Activated naive CD4-positive, alpha-beta T cell treated with anti-CD3 and anti-CD28 coated beads, Interleukin-2, amount 50 U/mL, for 24 hours (primary cell): ENCODE results near the gene PRKD2.

Source experiments
- H3K27ac Mint-ChIP-seq: one replicate; pipeline ENCODE4 v1.8.0; 2021; ENCODE audit warnings: mild to moderate bottlenecking, mixed read lengths
- H3K27me3 Mint-ChIP-seq: one replicate; pipeline ENCODE4 v1.8.0; 2021; ENCODE audit warnings: mixed read lengths
- H3K36me3 Mint-ChIP-seq: one replicate; pipeline ENCODE4 v1.8.0; 2021; ENCODE audit warnings: mixed read lengths
- H3K4me1 Mint-ChIP-seq: one replicate; pipeline ENCODE4 v1.8.0; 2021; ENCODE audit warnings: mixed read lengths
- H3K4me3 Mint-ChIP-seq: one replicate; pipeline ENCODE4 v1.8.0; 2021; ENCODE audit warnings: mild to moderate bottlenecking, mixed read lengths
- H3K9me3 Mint-ChIP-seq: one replicate; pipeline ENCODE4 v1.8.0; 2021; ENCODE audit warnings: mixed read lengths

Gene PRKD2

GRCh38 chr19:46745521-46746280, 28.8 kb upstream of the PRKD2 start, which contains the start of gene FKRP:
Gene FKRP (plus strand): TSS chr19:46746057. CDS start chr19:46755451, 9,394 bp downstream.
- H3K4me1 Mint-ChIP-seq, result peaks cover 60% of the 10 kb centered on the region
- H3K4me3 Mint-ChIP-seq, result peak within 1 kb of the TSS; percentile 93
- H3K9me3 Mint-ChIP-seq, result no peaks in the 10 kb centered on the region
- peaks cover 2% of the 10 kb centered on the region for H3K36me3 Mint-ChIP-seq
- H3K27me3 Mint-ChIP-seq, result no peaks in the 10 kb centered on the region
- peak within 1 kb of the TSS; percentile 92 for H3K27ac Mint-ChIP-seq

- Mint-ChIP-seq H3K4me3 (peak overlapping the region; percentile 93), H3K9me3 (no peaks in the 10 kb centered on the region), H3K4me1 (peaks cover 66% of the 10 kb centered on the region), H3K27ac (peak overlapping the region; percentile 92), H3K36me3 (peaks cover 2% of the 10 kb centered on the region), H3K27me3 (no peaks in the 10 kb centered on the region)
These were observed 28.1 kb upstream of the PRKD2 start for GRCh38 chr19:46745030-46745429.

DNA sequence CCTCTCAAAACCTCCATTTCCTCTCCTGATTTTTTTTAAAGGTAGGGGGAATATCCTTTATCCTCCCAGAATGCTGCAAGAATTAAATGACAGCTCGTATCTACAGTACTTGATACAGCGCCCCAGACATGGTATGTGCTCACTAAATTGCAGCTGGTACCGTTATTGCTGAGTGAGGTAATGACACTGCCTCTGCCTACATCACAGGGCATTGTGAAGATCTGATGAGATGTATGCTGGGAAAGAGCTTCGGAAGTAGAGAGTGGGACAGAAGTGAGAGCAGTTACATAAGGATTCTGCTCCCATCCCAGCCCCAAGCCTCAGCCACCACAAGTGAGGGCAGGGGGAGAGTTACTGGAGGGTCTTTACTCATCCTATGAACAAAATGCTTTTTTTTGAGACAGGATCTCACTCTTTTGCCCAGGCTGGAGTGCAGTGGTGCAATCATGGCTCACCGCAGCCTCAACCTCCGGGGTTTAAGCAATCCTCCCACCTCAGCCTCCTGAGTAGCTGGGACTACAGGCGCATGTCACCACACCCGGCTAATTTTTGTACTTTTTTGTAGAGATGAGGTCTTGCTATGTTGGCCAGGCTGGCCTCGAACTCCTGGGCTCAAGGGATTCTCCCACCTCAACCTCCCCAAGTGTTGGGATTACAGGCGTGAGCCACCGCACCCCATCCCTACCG, 27.2 kb upstream of the PRKD2 start:
- peak overlapping the region; percentile 93 for H3K4me3 Mint-ChIP-seq
- no peaks in the 10 kb centered on the region for H3K9me3 Mint-ChIP-seq
- H3K4me1 Mint-ChIP-seq, result peaks cover 73% of the 10 kb centered on the region
- H3K27me3 Mint-ChIP-seq, result no peaks in the 10 kb centered on the region
- peaks cover 2% of the 10 kb centered on the region for H3K36me3 Mint-ChIP-seq
- H3K27ac Mint-ChIP-seq, result no peak overlapping the region

DNA sequence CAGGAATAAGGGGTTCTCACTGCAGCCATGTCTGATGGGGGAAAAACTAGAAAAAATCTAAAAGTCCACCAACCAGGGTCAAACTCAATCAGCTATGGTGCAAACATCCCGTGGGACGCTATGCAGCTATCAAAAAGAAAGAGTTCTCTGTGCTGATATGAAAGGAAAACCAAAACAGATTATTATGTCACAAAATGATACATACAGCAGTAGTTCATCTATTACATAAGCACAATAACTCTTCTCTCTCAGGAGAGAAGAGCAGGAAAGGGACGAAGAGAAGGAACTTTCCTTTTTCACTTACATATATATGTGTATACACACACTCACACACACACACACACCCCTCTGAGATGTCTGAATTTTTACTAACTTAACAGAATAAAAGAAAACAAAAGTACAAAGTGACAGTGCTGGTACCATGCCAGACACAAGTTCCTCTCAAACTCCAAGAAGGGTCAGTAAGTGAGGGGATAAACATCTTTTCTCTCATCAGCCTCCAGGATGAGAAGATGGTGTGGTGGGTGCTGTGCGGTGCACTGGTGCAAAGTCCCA, 26.1 kb upstream of the PRKD2 start:
- no peaks in the 10 kb centered on the region for H3K27me3 Mint-ChIP-seq
- H3K36me3 Mint-ChIP-seq, result peaks cover 4% of the 10 kb centered on the region
- H3K27ac Mint-ChIP-seq, result peak overlapping the region; percentile 68
- H3K4me1 Mint-ChIP-seq, result peaks cover 65% of the 10 kb centered on the region
- peak overlapping the region; percentile 30 for H3K4me3 Mint-ChIP-seq
- H3K9me3 Mint-ChIP-seq, result no peaks in the 10 kb centered on the region

- H3K36me3 Mint-ChIP-seq, result peaks cover 4% of the 10 kb centered on the region
- no peak overlapping the region for H3K4me3 Mint-ChIP-seq
- H3K9me3 Mint-ChIP-seq, result no peaks in the 10 kb centered on the region
- H3K27me3 Mint-ChIP-seq, result no peaks in the 10 kb centered on the region
- H3K4me1 Mint-ChIP-seq, result peaks cover 53% of the 10 kb centered on the region
- no peak overlapping the region for H3K27ac Mint-ChIP-seq
These were observed 24.5 kb upstream of the PRKD2 start for GRCh38 chr19:46741447-46741846.

GRCh38 chr19:46739290-46739771, 22.4 kb upstream of the PRKD2 start:
- Mint-ChIP-seq H3K9me3 (no peaks in the 10 kb centered on the region), H3K36me3 (peaks cover 4% of the 10 kb centered on the region), H3K4me3 (no peak overlapping the region), H3K27me3 (no peaks in the 10 kb centered on the region), H3K27ac (no peak overlapping the region), H3K4me1 (peaks cover 40% of the 10 kb centered on the region)

- H3K27ac Mint-ChIP-seq, result no peak overlapping the region
- peaks cover 28% of the 10 kb centered on the region for H3K4me1 Mint-ChIP-seq
- no peaks in the 10 kb centered on the region for H3K9me3 Mint-ChIP-seq
- H3K27me3 Mint-ChIP-seq, result no peaks in the 10 kb centered on the region
- H3K4me3 Mint-ChIP-seq, result no peak overlapping the region
- H3K36me3 Mint-ChIP-seq, result peaks cover 6% of the 10 kb centered on the region
These were observed 20.9 kb upstream of the PRKD2 start for GRCh38 chr19:46737761-46738171.

DNA sequence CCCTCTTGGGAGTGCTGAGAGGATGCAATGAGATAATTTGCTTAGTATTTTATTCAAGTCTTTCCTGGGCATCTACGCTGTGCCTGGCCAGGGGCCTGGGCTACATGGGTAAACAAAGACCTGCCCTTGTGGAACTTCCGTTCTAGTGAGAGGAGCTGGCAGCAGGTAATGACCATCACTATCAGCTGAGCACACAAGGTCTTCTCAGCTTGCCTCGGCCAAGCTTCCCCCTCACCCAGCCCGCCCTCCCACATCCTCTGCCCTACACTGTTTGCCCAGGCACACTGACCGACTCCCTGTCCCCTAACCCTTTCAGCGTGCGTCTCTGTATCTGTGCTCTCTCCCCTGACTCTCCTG, 20.4 kb upstream of the PRKD2 start:
- Mint-ChIP-seq H3K9me3 (no peaks in the 10 kb centered on the region), H3K36me3 (peaks cover 6% of the 10 kb centered on the region), H3K27me3 (no peaks in the 10 kb centered on the region), H3K4me1 (peaks cover 23% of the 10 kb centered on the region), H3K4me3 (no peak overlapping the region), H3K27ac (no peak overlapping the region)

DNA sequence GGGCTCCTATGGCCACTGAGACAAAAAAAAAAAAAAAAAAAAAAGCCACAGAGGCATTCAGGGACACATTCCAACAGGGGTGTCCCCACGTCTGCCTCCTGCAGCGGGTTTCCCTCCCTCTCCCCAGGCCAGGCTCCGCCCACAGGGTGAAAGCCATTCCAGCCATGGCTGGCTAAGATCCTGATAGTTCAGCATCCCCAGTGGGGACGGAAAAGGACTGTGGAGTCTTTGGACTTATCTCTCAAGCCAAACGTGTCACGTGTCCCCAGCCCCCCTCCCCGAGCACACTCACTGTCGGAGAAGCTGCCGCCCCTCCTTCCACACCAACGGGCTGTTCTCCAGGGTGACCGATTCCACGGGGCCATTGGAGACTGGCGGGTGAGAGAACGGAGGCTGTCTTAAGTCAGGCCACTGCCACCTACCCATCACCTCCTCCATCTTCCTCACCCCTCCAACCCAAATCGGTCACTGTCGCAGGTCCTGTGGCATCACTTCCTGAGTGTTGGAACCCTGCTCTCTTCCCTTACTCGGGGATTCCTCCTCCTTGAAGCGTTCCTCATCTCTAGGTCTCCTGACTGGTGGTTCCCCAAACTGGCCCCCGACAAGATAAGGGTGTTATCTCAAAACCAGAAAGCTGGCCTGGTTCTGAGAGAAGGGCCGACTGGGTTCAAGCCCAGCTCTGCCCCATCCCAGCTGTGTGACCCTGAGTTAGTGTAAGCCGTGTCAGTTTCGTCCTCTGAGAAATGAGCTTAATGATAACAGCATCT, 19.8 kb upstream of the PRKD2 start:
- H3K27me3 Mint-ChIP-seq, result no peaks in the 10 kb centered on the region
- H3K4me3 Mint-ChIP-seq, result no peak overlapping the region
- H3K9me3 Mint-ChIP-seq, result no peaks in the 10 kb centered on the region
- H3K4me1 Mint-ChIP-seq, result peaks cover 18% of the 10 kb centered on the region
- H3K36me3 Mint-ChIP-seq, result peaks cover 6% of the 10 kb centered on the region
- no peak overlapping the region for H3K27ac Mint-ChIP-seq

DNA sequence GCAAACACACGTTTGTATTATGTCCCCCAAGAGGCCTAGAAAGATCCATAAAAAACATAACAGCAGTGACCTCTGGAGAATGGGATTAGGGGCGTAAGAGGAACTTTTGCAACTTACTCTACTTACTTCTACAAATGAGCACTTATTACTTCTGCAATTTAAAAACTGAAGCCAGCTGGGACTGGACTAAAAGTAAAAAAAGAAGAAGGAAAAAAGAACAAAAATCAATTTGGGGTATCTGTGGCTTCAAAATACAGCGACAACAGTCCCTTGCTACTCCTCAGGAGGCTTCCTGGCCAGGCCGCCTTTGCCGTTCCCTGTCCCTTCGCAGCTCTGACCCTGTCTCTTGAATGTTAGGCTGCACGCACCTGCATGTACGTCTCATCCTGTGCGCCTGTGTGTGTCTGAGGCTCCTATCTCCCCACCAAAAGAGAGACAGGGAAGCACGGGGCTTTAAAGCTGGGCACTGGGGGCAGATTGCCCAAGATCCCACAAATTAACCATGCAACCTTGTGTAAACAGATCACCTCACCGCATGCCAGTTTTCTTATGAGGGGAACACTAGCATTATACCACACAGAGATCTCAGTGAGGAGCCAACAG, 16.9 kb upstream of the PRKD2 start:
- Mint-ChIP-seq H3K4me1 (peaks cover 13% of the 10 kb centered on the region), H3K36me3 (peaks cover 13% of the 10 kb centered on the region), H3K27me3 (no peaks in the 10 kb centered on the region), H3K4me3 (no peak overlapping the region), H3K27ac (no peak overlapping the region), H3K9me3 (no peaks in the 10 kb centered on the region)

- Mint-ChIP-seq H3K4me1 (peaks cover 16% of the 10 kb centered on the region), H3K36me3 (peaks cover 12% of the 10 kb centered on the region), H3K4me3 (no peak overlapping the region), H3K9me3 (no peaks in the 10 kb centered on the region), H3K27me3 (no peaks in the 10 kb centered on the region), H3K27ac (no peak overlapping the region)
These were observed 16.2 kb upstream of the PRKD2 start for GRCh38 chr19:46732966-46733689.

DNA sequence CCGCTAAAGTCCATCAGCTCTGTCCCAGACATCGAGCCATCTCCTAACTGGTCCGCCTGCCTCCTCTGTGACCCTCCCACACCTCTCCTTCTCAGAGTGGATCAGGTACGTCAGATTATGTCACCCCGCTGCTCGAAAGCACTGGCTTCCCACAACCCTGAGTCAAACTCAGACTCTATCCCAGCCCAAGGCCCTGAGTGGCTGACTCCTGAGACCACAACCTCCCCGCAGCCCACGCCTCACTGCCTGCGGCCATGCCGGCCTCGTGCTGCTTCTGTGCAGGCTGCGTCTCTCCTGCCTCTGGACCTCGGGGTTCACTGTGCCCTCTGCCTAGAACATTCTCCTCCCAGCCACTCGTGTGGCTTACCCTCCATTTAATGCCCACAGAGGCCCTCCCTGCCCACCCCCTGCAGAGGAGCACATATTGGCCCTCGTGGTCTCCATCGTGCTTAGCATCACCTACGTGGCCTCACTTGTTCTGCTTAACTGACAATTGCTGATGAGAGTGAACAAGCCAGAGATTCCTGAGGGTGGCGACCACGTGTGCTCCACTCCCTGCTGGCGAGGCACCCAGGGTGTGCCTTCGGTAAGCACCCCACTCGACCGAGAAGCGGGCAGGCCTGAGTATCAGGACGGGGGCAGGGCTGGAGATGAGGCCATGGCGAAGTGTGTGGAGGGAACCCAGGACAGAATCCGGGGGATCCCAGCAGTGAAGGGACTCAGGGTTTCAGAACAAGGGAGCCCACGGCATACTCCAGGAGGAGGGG, 15.4 kb upstream of the PRKD2 start:
- Mint-ChIP-seq H3K36me3 (peaks cover 12% of the 10 kb centered on the region), H3K27me3 (no peaks in the 10 kb centered on the region), H3K27ac (peak overlapping the region; percentile 13), H3K4me1 (peaks cover 16% of the 10 kb centered on the region), H3K9me3 (no peaks in the 10 kb centered on the region), H3K4me3 (no peak overlapping the region)

DNA sequence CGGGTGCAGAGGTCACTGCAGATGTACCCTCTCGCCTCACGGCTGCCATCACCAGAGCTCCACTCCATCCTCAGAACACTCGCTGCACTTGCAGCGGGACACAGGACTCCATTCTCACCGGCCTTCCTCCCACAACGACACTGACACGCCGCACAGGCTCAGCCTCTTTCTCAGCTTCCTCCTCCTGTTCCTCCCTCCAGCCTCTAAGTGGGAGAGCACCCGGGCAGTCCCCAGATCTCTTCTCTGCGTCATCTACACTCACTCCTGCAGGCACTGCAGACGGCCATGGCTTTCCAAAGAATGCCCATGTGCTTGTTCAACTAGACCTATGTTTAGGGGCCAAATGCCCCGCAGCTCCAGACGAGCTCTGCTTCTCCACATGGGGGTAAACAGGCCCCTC, 14.7 kb upstream of the PRKD2 start:
- H3K27me3 Mint-ChIP-seq, result no peaks in the 10 kb centered on the region

DNA sequence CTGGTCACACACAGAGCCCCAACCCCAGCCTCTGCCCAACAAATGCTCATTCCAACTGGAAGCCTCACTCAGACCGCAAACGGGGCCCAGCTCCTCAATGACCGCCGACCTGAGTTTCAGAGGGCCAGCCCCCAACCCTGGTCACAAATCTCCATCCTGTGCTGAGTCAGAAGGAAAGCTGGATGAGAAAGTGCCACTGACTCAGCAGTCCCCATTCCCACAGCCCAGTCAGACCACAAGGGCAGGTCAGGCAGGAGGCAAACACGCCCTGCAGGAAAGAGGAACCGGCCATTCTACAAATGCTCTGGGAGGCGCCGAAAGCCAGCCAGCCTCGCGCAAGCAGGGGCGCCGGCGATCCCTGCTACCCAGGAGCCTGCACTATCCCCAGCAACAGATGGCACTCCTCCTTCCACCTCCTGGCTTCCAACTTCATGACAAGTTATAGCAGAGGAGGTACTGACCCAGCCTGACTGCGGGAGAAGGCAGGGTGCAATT, 14.1 kb upstream of the PRKD2 start:
- H3K9me3 Mint-ChIP-seq, result no peaks in the 10 kb centered on the region

More for the DNA sequence above, 14.7 kb upstream of the PRKD2 start:
- Mint-ChIP-seq H3K4me3 (no peak overlapping the region), H3K9me3 (no peaks in the 10 kb centered on the region), H3K27ac (no peak overlapping the region), H3K36me3 (peaks cover 12% of the 10 kb centered on the region), H3K4me1 (peaks cover 16% of the 10 kb centered on the region)

More for the DNA sequence above, 14.1 kb upstream of the PRKD2 start:
- Mint-ChIP-seq H3K4me3 (no peak overlapping the region), H3K4me1 (peaks cover 16% of the 10 kb centered on the region), H3K27me3 (no peaks in the 10 kb centered on the region), H3K36me3 (peaks cover 16% of the 10 kb centered on the region), H3K27ac (no peak overlapping the region)
